BJ (cell line): ENCODE data around the gene ZRANB2. TPM values are rescaled to one million over a fixed set of nuclear protein-coding genes. Genes with fewer than 3 reads are reported as not detected.
A peak's percentile ranks its signal among the peaks of the same experiment; 100 is the strongest.

Experiments used
- CTCF ChIA-PET: fragments of 350-600 bp; formaldehyde crosslinking; extraction: SDS; loops from one replicate; lab custom pipeline; 2021; ENCODE audit warnings: antibody characterized with exemption, inconsistent platforms; lab: Yijun Ruan, JAX
- POLR2A ChIA-PET: fragments of 300-600 bp; sonication (Branson Sonifier 250); formaldehyde crosslinking; extraction: SDS; loops from one replicate; lab custom pipeline; 2021; ENCODE audit warnings: antibody characterized with exemption; lab: Charles Lee
- DNase-seq: peaks from one replicate; pipeline ENCODE4 v3.0.0-alpha.2; 2011; ENCODE audit warnings: low read depth
- H3K27me3 ChIP-seq: 2 replicates; pipeline ENCODE4 v1.6.0; 2011; ENCODE audit warnings: low read length; ENCODE audit not compliant: control insufficient read depth, insufficient read depth
- H3K36me3 ChIP-seq: 2 replicates; pipeline ENCODE4 v1.5.1; 2011; ENCODE audit warnings: low read length; ENCODE audit not compliant: control insufficient read depth, insufficient read depth
- H3K4me3 ChIP-seq: 2 replicates; pipeline ENCODE4 v1.5.1; 2011; ENCODE audit warnings: low read depth, mild to moderate bottlenecking, control low read depth, low read length
- CTCF ChIP-seq: IDR thresholded peaks from 2 replicates; pipeline ENCODE4 v1.5.1; 2011; ENCODE audit warnings: low read depth, mild to moderate bottlenecking, control low read depth, inconsistent platforms, low read length, moderate library complexity; ENCODE audit not compliant: insufficient read depth
- polyA plus RNA-seq: library from polyadenylated mRNA; depleted of rRNA; stranded (reverse); fragments of >200 nt; gene quantifications from 2 replicates; pipeline ENCODE4 v1.2.3, GENCODE V29; 2011

ZRANB2 gene
- polyA plus RNA-seq, 1 experiment, result 35.4 TPM

- Histone ChIP-seq H3K36me3 (no peaks in the 10 kb centered on the region), H3K4me3 (no peak overlapping the region), H3K27me3 (no peaks in the 10 kb centered on the region)
- TF ChIP-seq CTCF, result no peak
- POLR2A ChIA-PET, result no interaction called here
- peak; percentile 34 for DNase-seq
- CTCF ChIA-PET, result no interaction called here
Measured at GRCh38 chr1:71089536-71090270, 8.9 kb upstream of the ZRANB2 start.

GRCh38 chr1:71088645-71089287, 7.9 kb upstream of the ZRANB2 start:
- POLR2A ChIA-PET, result no interaction called here
- CTCF ChIA-PET, result no interaction called here
- Histone ChIP-seq H3K27me3 (no peaks in the 10 kb centered on the region), H3K36me3 (no peaks in the 10 kb centered on the region), H3K4me3 (no peak overlapping the region)
- no peak for DNase-seq
- TF ChIP-seq CTCF, result no peak

- no peaks in the 10 kb centered on the region for H3K36me3 ChIP-seq
- no peak for DNase-seq
- POLR2A ChIA-PET, result no interaction called here
- CTCF ChIA-PET, result interaction anchor here (0.5 kb wide), 1 partner anchor 708 kb away, joined by 3 read pairs; no protein-coding TSS in a partner anchor
- H3K27me3 ChIP-seq, result no peaks in the 10 kb centered on the region
- H3K4me3 ChIP-seq, result no peak overlapping the region
- no peak for TF ChIP-seq CTCF
Measured at GRCh38 chr1:71087713-71088112, 6.9 kb upstream of the ZRANB2 start.

- ChIA-PET POLR2A (no interaction called here), CTCF (interaction anchor here (0.5 kb wide), 1 partner anchor 707 kb away, joined by 3 read pairs; no protein-coding TSS in a partner anchor)
- H3K4me3 ChIP-seq, result no peak overlapping the region
- no peak for DNase-seq
- no peak for TF ChIP-seq CTCF
- no peaks in the 10 kb centered on the region for H3K36me3 ChIP-seq
- no peaks in the 10 kb centered on the region for H3K27me3 ChIP-seq
Measured at GRCh38 chr1:71087060-71087459, 6.2 kb upstream of the ZRANB2 start.

GRCh38 chr1:71086331-71086730, 5.5 kb upstream of the ZRANB2 start:
- TF ChIP-seq CTCF, result no peak

More at GRCh38 chr1:71086331-71086730, 5.5 kb upstream of the ZRANB2 start:
- ChIA-PET CTCF (no interaction called here), POLR2A (no interaction called here)
- no peak overlapping the region for H3K4me3 ChIP-seq
- no peaks in the 10 kb centered on the region for H3K27me3 ChIP-seq
- DNase-seq, result peak; percentile 12
- H3K36me3 ChIP-seq, result no peaks in the 10 kb centered on the region
